Activated CD8-positive, alpha-beta T cell treated with anti-CD3 and anti-CD28 coated beads for 36 hours (primary cell): ENCODE results near the gene CLDN34. TPM values are rescaled to one million over a fixed set of nuclear protein-coding genes. Genes with fewer than 3 reads are reported as not detected.

Experiments used
- ATAC-seq: fragments of 200-7000 bp; cut with Tn5 transposase; one replicate; pipeline ENCODE4 v1.10.0; 2021; ENCODE audit warnings: mild to moderate bottlenecking, moderate library complexity
- CTCF ChIA-PET: fragments of 350-600 bp; sonication (Branson Sonifier 250); formaldehyde crosslinking; loops from one replicate; lab custom pipeline; 2021; ENCODE audit warnings: antibody characterized with exemption; lab: Charles Lee
- POLR2A ChIA-PET: fragments of 350-600 bp; sonication (Branson Sonifier 250); formaldehyde crosslinking; loops from one replicate; lab custom pipeline; 2021; ENCODE audit warnings: antibody characterized with exemption; lab: Charles Lee
- DNase-seq: peaks from one replicate; pipeline ENCODE4 v3.0.0-alpha.2; 2020
- H3K27ac Mint-ChIP-seq: one replicate; pipeline ENCODE4 v1.8.0; 2021; ENCODE audit warnings: mild to moderate bottlenecking, mixed read lengths
- H3K27me3 Mint-ChIP-seq: one replicate; pipeline ENCODE4 v1.8.0; 2021; ENCODE audit warnings: mixed read lengths
- H3K36me3 Mint-ChIP-seq: one replicate; pipeline ENCODE4 v1.8.0; 2021; ENCODE audit warnings: low read depth, mixed read lengths
- H3K4me1 Mint-ChIP-seq: one replicate; pipeline ENCODE4 v1.8.0; 2021; ENCODE audit warnings: low read depth, mixed read lengths
- H3K4me3 Mint-ChIP-seq: one replicate; pipeline ENCODE4 v1.8.0; 2021; ENCODE audit warnings: mild to moderate bottlenecking, moderate library complexity, mixed read lengths
- H3K9me3 Mint-ChIP-seq: one replicate; pipeline ENCODE4 v1.8.0; 2021; ENCODE audit warnings: mixed read lengths
- CTCF ChIP-seq: fragments of 200-600 bp; IDR thresholded peaks from one replicate; pipeline ENCODE4 v1.8.0; 2022; ENCODE audit warnings: antibody characterized with exemption, mild to moderate bottlenecking
- intact Hi-C: fragments of 100-400 bp; cut with micrococcal nuclease; formaldehyde crosslinking; loops from one replicate; pipeline ENCODE4 v1.10.0; 2022
- total RNA-seq, 2 experiments: library from RNA; stranded (reverse); gene quantifications; one replicate each; pipeline ENCODE4 v1.2.3, GENCODE V29; 2021

CLDN34 gene
- total RNA-seq, 2 experiments from 2014 or later = not detected

GRCh38 chrX:10011261-10011931, 44.2 kb downstream of the CLDN34 start:
- Mint-ChIP-seq H3K27ac (peak overlapping the region; percentile 87), H3K36me3 (no peaks in the 10 kb centered on the region), H3K27me3 (peaks cover 4% of the 10 kb centered on the region), H3K9me3 (no peaks in the 10 kb centered on the region), H3K4me3 (peak overlapping the region; percentile 43), H3K4me1 (peaks cover 32% of the 10 kb centered on the region)
- DNase-seq (peak; percentile 28), ATAC-seq (peak; percentile 17)
- ChIA-PET CTCF (interaction anchor here (0.8 to 2.7 kb wide), 7 partner anchors 9 to 108 kb away, joined by 3 to 17 read pairs (median 4); no protein-coding TSS in a partner anchor), POLR2A (interaction anchor here (0.8 to 1.9 kb wide), 5 partner anchors 8 to 107 kb away, joined by 3 to 9 read pairs (median 5); no protein-coding TSS in a partner anchor)
- intact Hi-C loops = loop anchor here (5.0 kb wide), 1 partner anchor 106 kb away; no protein-coding TSS in a partner anchor
- TF ChIP-seq CTCF = no peak

GRCh38 chrX:10011991-10012390, 44.8 kb downstream of the CLDN34 start:
- H3K27ac Mint-ChIP-seq = peak overlapping the region; percentile 87
- no peak for TF ChIP-seq CTCF
- intact Hi-C loops = loop anchor here (5.0 kb wide), 1 partner anchor 105 kb away; no protein-coding TSS in a partner anchor
- H3K4me1 Mint-ChIP-seq = peaks cover 35% of the 10 kb centered on the region
- no peaks in the 10 kb centered on the region for H3K36me3 Mint-ChIP-seq
- H3K27me3 Mint-ChIP-seq = peaks cover 4% of the 10 kb centered on the region
- ChIA-PET POLR2A (interaction anchor here (0.8 to 1.9 kb wide), 7 partner anchors 9 to 107 kb away, joined by 3 to 9 read pairs (median 4); no protein-coding TSS in a partner anchor), CTCF (interaction anchor here (0.8 to 2.7 kb wide), 8 partner anchors 9 to 107 kb away, joined by 3 to 17 read pairs (median 4); no protein-coding TSS in a partner anchor)
- no peak for ATAC-seq
- peak; percentile 37 for DNase-seq
- no peak overlapping the region for H3K4me3 Mint-ChIP-seq
- H3K9me3 Mint-ChIP-seq = no peaks in the 10 kb centered on the region

GRCh38 chrX:10014462-10015354, 47.5 kb downstream of the CLDN34 start:
- ATAC-seq = peak; percentile 87
- peak overlapping the region; percentile 63 for H3K4me3 Mint-ChIP-seq
- DNase-seq = peak; percentile 68
- H3K27ac Mint-ChIP-seq = peak overlapping the region; percentile 77
- intact Hi-C loops = loop anchor here (5.0 kb wide), 1 partner anchor 103 kb away; no protein-coding TSS in a partner anchor
- ChIA-PET POLR2A (no interaction called here), CTCF (interaction anchor here (0.8 to 1.4 kb wide), 3 partner anchors 11 to 104 kb away, joined by 3 to 4 read pairs (median 3); no protein-coding TSS in a partner anchor)
- H3K9me3 Mint-ChIP-seq = no peaks in the 10 kb centered on the region
- no peak for TF ChIP-seq CTCF
- H3K27me3 Mint-ChIP-seq = peaks cover 4% of the 10 kb centered on the region
- H3K36me3 Mint-ChIP-seq = no peaks in the 10 kb centered on the region
- peaks cover 46% of the 10 kb centered on the region for H3K4me1 Mint-ChIP-seq

DNA sequence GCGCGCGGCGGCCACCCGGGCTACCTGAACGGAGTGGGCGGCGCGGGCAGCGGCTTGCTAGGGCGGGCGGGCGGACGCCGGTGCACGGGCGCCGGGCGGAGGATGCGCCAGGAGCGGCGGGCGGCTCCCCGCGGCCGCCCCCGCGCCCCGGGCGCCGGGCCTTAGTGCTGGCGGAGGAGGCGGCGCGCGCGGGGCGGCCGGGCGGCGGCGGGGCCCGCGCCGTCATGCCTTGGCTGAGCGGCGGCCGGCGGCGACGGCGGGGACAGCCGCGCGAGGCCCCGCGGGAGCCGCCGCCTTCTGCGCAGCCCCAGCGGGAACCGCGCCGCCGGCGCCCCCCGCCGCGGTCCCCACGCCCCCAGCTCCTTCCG, 48.2 kb downstream of the CLDN34 start:
- CTCF ChIA-PET = interaction anchor here (1.4 kb wide), 1 partner anchor 104 kb away, joined by 3 read pairs; no protein-coding TSS in a partner anchor
- POLR2A ChIA-PET = interaction anchor here (0.8 to 0.9 kb wide), 2 partner anchors 28 to 62 kb away, joined by 3 to 4 read pairs; no protein-coding TSS in a partner anchor
- peaks cover 42% of the 10 kb centered on the region for H3K4me1 Mint-ChIP-seq
- peaks cover 4% of the 10 kb centered on the region for H3K27me3 Mint-ChIP-seq
- ATAC-seq = peak; percentile 14
- no peak overlapping the region for H3K27ac Mint-ChIP-seq
- no peak for DNase-seq
- no peak overlapping the region for H3K4me3 Mint-ChIP-seq
- H3K9me3 Mint-ChIP-seq = no peaks in the 10 kb centered on the region
- no peak for TF ChIP-seq CTCF
- H3K36me3 Mint-ChIP-seq = no peaks in the 10 kb centered on the region
- intact Hi-C loops = no loop called here
